ENCODE results near the gene POMT1.

- TF ChIP-seq, protein P1, sequence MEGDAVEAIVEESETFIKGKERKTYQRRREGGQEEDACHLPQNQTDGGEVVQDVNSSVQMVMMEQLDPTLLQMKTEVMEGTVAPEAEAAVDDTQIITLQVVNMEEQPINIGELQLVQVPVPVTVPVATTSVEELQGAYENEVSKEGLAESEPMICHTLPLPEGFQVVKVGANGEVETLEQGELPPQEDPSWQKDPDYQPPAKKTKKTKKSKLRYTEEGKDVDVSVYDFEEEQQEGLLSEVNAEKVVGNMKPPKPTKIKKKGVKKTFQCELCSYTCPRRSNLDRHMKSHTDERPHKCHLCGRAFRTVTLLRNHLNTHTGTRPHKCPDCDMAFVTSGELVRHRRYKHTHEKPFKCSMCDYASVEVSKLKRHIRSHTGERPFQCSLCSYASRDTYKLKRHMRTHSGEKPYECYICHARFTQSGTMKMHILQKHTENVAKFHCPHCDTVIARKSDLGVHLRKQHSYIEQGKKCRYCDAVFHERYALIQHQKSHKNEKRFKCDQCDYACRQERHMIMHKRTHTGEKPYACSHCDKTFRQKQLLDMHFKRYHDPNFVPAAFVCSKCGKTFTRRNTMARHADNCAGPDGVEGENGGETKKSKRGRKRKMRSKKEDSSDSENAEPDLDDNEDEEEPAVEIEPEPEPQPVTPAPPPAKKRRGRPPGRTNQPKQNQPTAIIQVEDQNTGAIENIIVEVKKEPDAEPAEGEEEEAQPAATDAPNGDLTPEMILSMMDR (IDR thresholded peaks at IDR 0.05) = no peak
- no peak for TF ChIP-seq POLR2A (IDR thresholded peaks at IDR 0.05)
- no peak for TF ChIP-seq EP300 (IDR thresholded peaks at IDR 0.05)
- TF ChIP-seq POLR2AphosphoS5 (IDR thresholded peaks at IDR 0.05) = no peak
Observed at GRCh38 chr9:131465401-131465800, 37.3 kb upstream of the POMT1 start.

Measured in suprapubic skin (tissue), 4 donors.